Liver (tissue), 3 donors: ENCODE results near the gene FFAR1.

ENCODE experiments used
- CTCF ChIP-seq: fragments of 150-350 bp; IDR thresholded peaks from 2 replicates; pipeline ENCODE4 v1.5.1; 2017; ENCODE audit warnings: improper control_type of control experiment, low read depth, low read length; ENCODE audit not compliant: missing input control
- HNF4A ChIP-seq, 2 donors: conservative IDR thresholded peaks; 2 replicates each; pipeline ENCODE4 v1.6.1; 2016; ENCODE audit warnings: antibody characterized with exemption in 2 of 2, mild to moderate bottlenecking in 2 of 2
- JUND ChIP-seq, 2 donors: IDR thresholded peaks; 2 replicates each; pipeline ENCODE4 v1.6.1; 2016; ENCODE audit warnings: antibody characterized with exemption in 2 of 2
- REST ChIP-seq: IDR thresholded peaks from 2 replicates; pipeline ENCODE4 v1.6.1; 2016; ENCODE audit warnings: antibody characterized with exemption, mild to moderate bottlenecking
- SP1 ChIP-seq: IDR thresholded peaks from 2 replicates; pipeline ENCODE4 v1.6.1; 2018; ENCODE audit warnings: antibody characterized with exemption, mild to moderate bottlenecking
- TAF1 ChIP-seq: conservative IDR thresholded peaks from 2 replicates; pipeline ENCODE4 v1.6.1; 2016; ENCODE audit warnings: antibody characterized with exemption, mild to moderate bottlenecking
- TF ChIP-seq, protein P1 (sequence below): IDR thresholded peaks from 2 replicates; pipeline ENCODE4 v1.6.1; 2016; ENCODE audit warnings: antibody characterized with exemption
- TF ChIP-seq, protein P2 (sequence below): IDR thresholded peaks from 2 replicates; pipeline ENCODE4 v1.6.1; 2016; ENCODE audit warnings: antibody characterized with exemption
- TF ChIP-seq, protein P3 (sequence below): IDR thresholded peaks from 2 replicates; pipeline ENCODE4 v1.6.1; 2016; ENCODE audit warnings: antibody characterized with exemption
- donor health status: healthy.
- donor health status: healthy.

GRCh38 chr19:35309481-35310279, 38.0 kb upstream of the FFAR1 start:
- TF ChIP-seq, protein P1, sequence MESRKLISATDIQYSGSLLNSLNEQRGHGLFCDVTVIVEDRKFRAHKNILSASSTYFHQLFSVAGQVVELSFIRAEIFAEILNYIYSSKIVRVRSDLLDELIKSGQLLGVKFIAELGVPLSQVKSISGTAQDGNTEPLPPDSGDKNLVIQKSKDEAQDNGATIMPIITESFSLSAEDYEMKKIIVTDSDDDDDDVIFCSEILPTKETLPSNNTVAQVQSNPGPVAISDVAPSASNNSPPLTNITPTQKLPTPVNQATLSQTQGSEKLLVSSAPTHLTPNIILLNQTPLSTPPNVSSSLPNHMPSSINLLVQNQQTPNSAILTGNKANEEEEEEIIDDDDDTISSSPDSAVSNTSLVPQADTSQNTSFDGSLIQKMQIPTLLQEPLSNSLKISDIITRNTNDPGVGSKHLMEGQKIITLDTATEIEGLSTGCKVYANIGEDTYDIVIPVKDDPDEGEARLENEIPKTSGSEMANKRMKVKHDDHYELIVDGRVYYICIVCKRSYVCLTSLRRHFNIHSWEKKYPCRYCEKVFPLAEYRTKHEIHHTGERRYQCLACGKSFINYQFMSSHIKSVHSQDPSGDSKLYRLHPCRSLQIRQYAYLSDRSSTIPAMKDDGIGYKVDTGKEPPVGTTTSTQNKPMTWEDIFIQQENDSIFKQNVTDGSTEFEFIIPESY = no peak
- TF ChIP-seq CTCF = no peak
- TF ChIP-seq HNF4A (conservative IDR thresholded peaks at IDR 0.05) = no peak
- TF ChIP-seq, protein P2, sequence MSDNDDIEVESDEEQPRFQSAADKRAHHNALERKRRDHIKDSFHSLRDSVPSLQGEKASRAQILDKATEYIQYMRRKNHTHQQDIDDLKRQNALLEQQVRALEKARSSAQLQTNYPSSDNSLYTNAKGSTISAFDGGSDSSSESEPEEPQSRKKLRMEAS = no peak
- TF ChIP-seq, protein P3, sequence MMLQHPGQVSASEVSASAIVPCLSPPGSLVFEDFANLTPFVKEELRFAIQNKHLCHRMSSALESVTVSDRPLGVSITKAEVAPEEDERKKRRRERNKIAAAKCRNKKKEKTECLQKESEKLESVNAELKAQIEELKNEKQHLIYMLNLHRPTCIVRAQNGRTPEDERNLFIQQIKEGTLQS = no peak
- TF ChIP-seq SP1 = no peak
- no peak for TF ChIP-seq REST
- no peak for TF ChIP-seq JUND (IDR thresholded peaks at IDR 0.05)
- no peak for TF ChIP-seq TAF1
